ENCODE results near the gene AGER. TPM values are rescaled to one million over a fixed set of nuclear protein-coding genes. Genes with fewer than 3 reads are reported as not detected.
A peak's percentile ranks its signal among the peaks of the same experiment; 100 is the strongest.

AGER gene
- total RNA-seq, 1 donor from 2014 or later, result 29.9 TPM

DNA sequence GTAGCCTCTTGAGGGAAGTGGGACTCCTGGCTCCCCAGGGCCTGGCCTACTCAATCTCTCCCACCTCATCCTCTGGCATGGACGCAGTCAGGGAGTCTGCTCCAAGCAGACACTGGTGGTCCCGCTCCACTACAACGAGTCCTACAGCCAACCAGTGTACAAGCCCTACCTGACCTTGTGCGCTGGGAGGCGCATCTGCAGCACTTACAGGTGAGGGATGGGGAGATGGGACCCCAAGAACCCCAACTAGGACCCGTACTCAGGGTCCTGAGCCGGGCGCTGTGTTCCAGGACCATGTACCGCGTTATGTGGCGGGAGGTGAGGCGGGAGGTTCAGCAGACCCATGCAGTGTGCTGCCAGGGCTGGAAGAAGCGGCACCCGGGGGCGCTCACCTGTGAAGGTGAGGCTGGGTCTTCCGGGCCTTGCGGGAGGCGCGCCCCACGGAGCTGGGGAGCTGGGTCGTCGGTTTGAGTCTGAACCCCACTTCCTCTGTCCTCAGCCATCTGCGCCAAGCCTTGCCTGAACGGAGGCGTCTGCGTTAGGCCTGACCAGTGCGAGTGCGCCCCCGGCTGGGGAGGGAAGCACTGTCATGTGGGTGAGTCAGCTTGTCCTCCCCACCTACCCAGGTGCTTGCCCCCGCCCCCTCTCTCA is 17.5 kb downstream of the AGER start:
- Mint-ChIP-seq H3K36me3 (ENCODE audit: insufficient read depth) (peaks cover 47% of the 10 kb centered on the region), H3K4me1 (ENCODE audit: low read depth) (peaks cover 35% of the 10 kb centered on the region), H3K27me3 (no peaks in the 10 kb centered on the region), H3K4me3 (ENCODE audit: low read depth) (no peak overlapping the region), H3K27ac (peak overlapping the region; percentile 96), H3K9me3 (ENCODE audit: low read depth) (no peaks in the 10 kb centered on the region)
- TF ChIP-seq, protein P1, sequence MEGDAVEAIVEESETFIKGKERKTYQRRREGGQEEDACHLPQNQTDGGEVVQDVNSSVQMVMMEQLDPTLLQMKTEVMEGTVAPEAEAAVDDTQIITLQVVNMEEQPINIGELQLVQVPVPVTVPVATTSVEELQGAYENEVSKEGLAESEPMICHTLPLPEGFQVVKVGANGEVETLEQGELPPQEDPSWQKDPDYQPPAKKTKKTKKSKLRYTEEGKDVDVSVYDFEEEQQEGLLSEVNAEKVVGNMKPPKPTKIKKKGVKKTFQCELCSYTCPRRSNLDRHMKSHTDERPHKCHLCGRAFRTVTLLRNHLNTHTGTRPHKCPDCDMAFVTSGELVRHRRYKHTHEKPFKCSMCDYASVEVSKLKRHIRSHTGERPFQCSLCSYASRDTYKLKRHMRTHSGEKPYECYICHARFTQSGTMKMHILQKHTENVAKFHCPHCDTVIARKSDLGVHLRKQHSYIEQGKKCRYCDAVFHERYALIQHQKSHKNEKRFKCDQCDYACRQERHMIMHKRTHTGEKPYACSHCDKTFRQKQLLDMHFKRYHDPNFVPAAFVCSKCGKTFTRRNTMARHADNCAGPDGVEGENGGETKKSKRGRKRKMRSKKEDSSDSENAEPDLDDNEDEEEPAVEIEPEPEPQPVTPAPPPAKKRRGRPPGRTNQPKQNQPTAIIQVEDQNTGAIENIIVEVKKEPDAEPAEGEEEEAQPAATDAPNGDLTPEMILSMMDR (IDR thresholded peaks at IDR 0.05; ENCODE audit: unreplicated experiment), result no peak
- DNase-seq (ENCODE audit: low spot score, unreplicated experiment), result no peak

DNA sequence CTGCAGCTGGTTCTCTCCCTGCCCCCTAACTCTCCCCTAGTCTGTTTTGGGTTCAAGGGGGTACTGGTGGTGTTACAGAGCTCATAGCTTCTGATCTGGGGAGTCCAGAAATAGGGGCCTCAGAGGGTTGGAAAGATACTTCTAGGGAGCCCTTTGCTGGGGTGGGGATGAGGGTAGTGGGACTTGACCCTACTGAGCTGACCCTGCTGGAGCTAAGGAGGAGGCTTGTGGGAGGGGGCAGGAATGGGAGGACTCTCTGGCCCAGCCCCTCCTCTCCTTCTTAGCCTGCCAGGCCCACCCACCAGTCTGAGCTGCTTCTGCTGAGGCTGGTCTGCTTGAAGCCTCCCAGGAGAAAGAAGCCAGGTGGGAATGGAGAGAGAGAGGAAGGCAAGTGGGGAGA is 19.8 kb downstream of the AGER start, which contains the start of gene EGFL8:
EGFL8 (plus strand) TSS at position 301 of the 400 bp plus-strand sequence. CDS start 1,571 bp downstream, outside the sequence.
- Mint-ChIP-seq H3K4me3 (ENCODE audit: low read depth) (no peak within 1 kb of the TSS), H3K36me3 (ENCODE audit: insufficient read depth) (peaks cover 28% of the 10 kb centered on the region), H3K27me3 (no peaks in the 10 kb centered on the region), H3K4me1 (ENCODE audit: low read depth) (peaks cover 28% of the 10 kb centered on the region), H3K9me3 (ENCODE audit: low read depth) (no peaks in the 10 kb centered on the region), H3K27ac (peak within 1 kb of the TSS; percentile 74)
- DNase-seq (ENCODE audit: low spot score, unreplicated experiment), result no peak
- TF ChIP-seq, protein P1 (IDR thresholded peaks at IDR 0.05; ENCODE audit: unreplicated experiment), result no peak

DNA sequence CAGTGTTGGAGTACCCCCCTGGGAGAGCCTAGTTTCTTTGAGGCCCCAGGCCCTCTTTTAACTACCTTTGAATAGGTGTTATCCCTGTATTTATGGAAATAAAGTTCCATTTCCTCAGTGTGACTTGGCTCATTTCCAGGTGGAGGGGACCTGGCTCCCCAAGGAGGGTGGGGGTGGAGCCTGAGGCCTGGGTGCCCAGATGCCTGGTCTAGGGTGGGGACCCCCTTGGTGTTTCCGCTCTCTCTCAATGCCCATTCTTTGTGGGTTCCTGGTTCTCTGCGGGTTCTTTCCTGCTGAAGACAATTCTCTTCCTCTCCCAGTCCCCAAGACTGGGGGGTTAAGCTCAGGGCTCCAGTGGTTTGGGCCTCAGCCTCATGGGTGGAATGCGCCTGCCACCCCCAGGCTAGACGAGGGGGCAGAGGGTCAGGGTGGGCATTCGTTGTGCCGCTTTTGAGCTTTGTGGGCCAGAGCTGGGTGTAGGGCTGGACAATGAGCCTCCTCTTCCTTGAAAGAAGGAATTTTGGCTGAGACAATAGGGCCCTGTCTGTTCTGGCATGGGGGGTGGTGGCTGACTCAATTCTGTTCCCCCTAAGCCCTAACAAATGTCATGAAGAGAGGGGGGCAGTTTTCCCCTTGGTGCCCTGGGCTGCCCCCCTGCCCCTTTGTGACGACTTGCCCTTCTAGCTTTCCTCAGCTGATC is 20.3 kb downstream of the AGER start:
- DNase-seq (ENCODE audit: low spot score, unreplicated experiment), result no peak
- H3K4me3 Mint-ChIP-seq (ENCODE audit: low read depth), result no peak overlapping the region
- TF ChIP-seq, protein P1 (IDR thresholded peaks at IDR 0.05; ENCODE audit: unreplicated experiment), result no peak
- H3K36me3 Mint-ChIP-seq (ENCODE audit: insufficient read depth), result peaks cover 25% of the 10 kb centered on the region
- H3K27me3 Mint-ChIP-seq, result no peaks in the 10 kb centered on the region
- H3K27ac Mint-ChIP-seq, result no peak overlapping the region
- no peaks in the 10 kb centered on the region for H3K9me3 Mint-ChIP-seq (ENCODE audit: low read depth)
- peaks cover 24% of the 10 kb centered on the region for H3K4me1 Mint-ChIP-seq (ENCODE audit: low read depth)

DNA sequence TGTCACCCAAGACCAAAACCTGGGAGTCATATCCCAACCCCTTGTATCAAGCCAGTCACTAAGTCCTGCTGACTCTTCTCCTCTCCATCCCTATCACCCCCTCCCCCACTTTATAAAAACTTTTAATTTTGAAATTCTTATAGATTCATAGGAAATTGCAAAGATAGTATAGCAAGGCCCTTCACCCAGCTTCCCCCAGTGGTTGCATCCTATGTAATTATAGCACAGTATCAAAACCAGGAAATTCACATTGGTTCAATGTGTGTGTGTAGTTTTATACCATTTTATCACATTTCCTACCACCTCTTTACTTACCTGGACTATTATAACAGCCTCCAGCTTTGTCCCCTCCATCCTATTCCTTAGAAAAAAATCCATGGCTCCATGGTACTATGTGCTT is 26.0 kb downstream of the AGER start:
- H3K4me1 Mint-ChIP-seq (ENCODE audit: low read depth), result peaks cover 18% of the 10 kb centered on the region
- TF ChIP-seq, protein P1 (IDR thresholded peaks at IDR 0.05; ENCODE audit: unreplicated experiment), result no peak
- no peak for DNase-seq (ENCODE audit: low spot score, unreplicated experiment)
- H3K36me3 Mint-ChIP-seq (ENCODE audit: insufficient read depth), result peaks cover 23% of the 10 kb centered on the region
- no peaks in the 10 kb centered on the region for H3K27me3 Mint-ChIP-seq
- H3K4me3 Mint-ChIP-seq (ENCODE audit: low read depth), result no peak overlapping the region
- no peaks in the 10 kb centered on the region for H3K9me3 Mint-ChIP-seq (ENCODE audit: low read depth)
- no peak overlapping the region for H3K27ac Mint-ChIP-seq

DNA sequence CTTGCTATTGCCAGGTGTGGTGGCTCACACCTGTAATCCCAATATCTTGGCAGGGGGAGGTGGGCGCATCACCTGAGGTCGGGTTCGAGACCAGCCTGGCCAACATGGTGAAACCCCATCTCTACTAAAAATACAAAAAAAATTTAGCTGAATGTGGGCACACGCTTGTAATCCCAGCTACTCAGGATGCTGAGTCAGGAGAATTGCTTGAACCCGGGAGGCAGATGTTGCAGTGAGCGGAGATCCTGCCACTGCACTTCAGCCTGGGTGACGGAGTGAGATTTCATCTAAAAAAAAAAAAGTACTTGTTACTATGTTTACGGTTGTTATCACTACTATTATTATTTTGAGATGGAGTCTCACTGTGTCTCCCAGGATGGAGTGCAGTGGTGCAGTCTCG is 27.2 kb downstream of the AGER start:
- Mint-ChIP-seq H3K27me3 (no peaks in the 10 kb centered on the region), H3K9me3 (ENCODE audit: low read depth) (no peaks in the 10 kb centered on the region), H3K27ac (no peak overlapping the region), H3K36me3 (ENCODE audit: insufficient read depth) (peaks cover 16% of the 10 kb centered on the region), H3K4me1 (ENCODE audit: low read depth) (peaks cover 28% of the 10 kb centered on the region), H3K4me3 (ENCODE audit: low read depth) (no peak overlapping the region)
- TF ChIP-seq, protein P1 (IDR thresholded peaks at IDR 0.05; ENCODE audit: unreplicated experiment), result no peak
- DNase-seq (ENCODE audit: low spot score, unreplicated experiment), result no peak

Measured in progenitor cell of endocrine pancreas (in vitro differentiated cells).